Measurements from ENCODE around the gene CEP97.

CEP97 gene

DNA sequence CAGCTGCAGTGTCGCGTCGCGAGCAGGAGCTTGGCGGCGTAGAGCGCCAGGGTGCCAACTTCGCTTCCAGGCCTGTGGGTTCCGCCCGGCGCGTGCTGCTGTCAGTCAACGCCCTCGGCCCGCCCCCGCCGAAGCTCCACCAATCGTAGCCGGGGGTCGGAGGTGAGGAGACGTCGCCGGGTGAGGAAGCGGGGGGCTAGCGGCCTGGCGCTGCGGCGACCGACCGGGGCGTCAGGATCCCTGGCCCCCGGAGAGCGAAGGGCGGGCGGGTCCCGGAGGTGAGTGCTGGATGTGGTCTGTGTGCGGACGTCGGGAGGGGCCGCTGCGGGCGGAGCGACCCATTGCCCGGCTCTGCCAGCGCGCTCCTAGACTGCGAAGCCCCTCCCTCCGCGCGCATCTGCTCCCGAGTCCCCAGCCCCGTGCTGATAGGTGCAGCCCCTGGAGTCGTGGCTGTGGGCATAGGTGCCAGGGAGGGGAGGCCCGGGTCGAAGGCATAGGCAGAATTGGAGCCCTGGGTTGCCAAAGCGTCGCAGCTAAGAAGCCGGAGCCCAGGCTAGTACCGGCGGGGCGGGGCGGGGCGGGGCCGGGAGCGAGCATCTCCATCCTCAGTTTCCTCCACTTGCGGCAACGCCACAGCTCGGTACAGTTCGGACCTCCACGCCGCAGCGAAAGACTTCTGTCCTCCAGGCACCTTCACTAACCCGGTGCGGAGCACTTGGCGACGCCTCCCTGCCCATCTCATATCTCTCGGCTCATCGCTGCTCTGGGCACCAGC lies 54.8 kb downstream of the CEP97 start, which contains the start of gene NXPE3 (continued):
- TF ChIP-seq ZNF341 (tag by site-specific recombination; IDR thresholded peaks at IDR 0.05; ENCODE audit: low read depth) (peak; percentile 99), ZNF292 (tag by site-specific recombination; IDR thresholded peaks at IDR 0.05; ENCODE audit: borderline replicate concordance, low read depth) (no peak), ZBTB21 (tag by site-specific recombination; IDR thresholded peaks at IDR 0.05) (no peak), ZNF473 (tag by site-specific recombination; IDR thresholded peaks at IDR 0.05) (no peak), ZNF274 (IDR thresholded peaks at IDR 0.05; ENCODE audit: low read length) (no peak), ZNF274 (tag by site-specific recombination; IDR thresholded peaks at IDR 0.05; ENCODE audit: borderline replicate concordance) (no peak), ZNF785 (tag by site-specific recombination; IDR thresholded peaks at IDR 0.05) (no peak), GFI1B (tag by site-specific recombination; IDR thresholded peaks at IDR 0.05) (no peak), ZNF837 (tag by site-specific recombination; IDR thresholded peaks at IDR 0.05) (no peak), ZNF23 (tag by site-specific recombination; IDR thresholded peaks at IDR 0.05; ENCODE audit: borderline replicate concordance) (no peak), ZNF621 (tag by site-specific recombination; IDR thresholded peaks at IDR 0.05) (no peak), ZNF776 (tag by site-specific recombination; IDR thresholded peaks at IDR 0.05; ENCODE audit: borderline replicate concordance) (no peak), FEZF1 (tag by site-specific recombination; IDR thresholded peaks at IDR 0.05) (no peak), ZNF302 (tag by site-specific recombination; IDR thresholded peaks at IDR 0.05; ENCODE audit: low read depth) (no peak), EGR2 (tag by site-specific recombination; IDR thresholded peaks at IDR 0.05; ENCODE audit: low read depth) (peak; percentile 76), ZNF138 (tag by site-specific recombination; IDR thresholded peaks at IDR 0.05; ENCODE audit: borderline replicate concordance) (no peak), ZSCAN16 (tag by site-specific recombination; IDR thresholded peaks at IDR 0.05) (no peak), ZNF768 (tag by site-specific recombination; IDR thresholded peaks at IDR 0.05) (no peak), ZNF335 (tag by site-specific recombination; conservative IDR thresholded peaks at IDR 0.05) (peak; percentile 3), ZNF266 (tag by site-specific recombination; IDR thresholded peaks at IDR 0.05; ENCODE audit: low read depth) (no peak), BCL11B (tag by site-specific recombination; IDR thresholded peaks at IDR 0.05; ENCODE audit: low read depth) (no peak), ZNF221 (tag by site-specific recombination; IDR thresholded peaks at IDR 0.05; ENCODE audit: borderline replicate concordance) (no peak), ZNF140 (tag by site-specific recombination; IDR thresholded peaks at IDR 0.05) (no peak)
- TF ChIP-seq, protein P1, sequence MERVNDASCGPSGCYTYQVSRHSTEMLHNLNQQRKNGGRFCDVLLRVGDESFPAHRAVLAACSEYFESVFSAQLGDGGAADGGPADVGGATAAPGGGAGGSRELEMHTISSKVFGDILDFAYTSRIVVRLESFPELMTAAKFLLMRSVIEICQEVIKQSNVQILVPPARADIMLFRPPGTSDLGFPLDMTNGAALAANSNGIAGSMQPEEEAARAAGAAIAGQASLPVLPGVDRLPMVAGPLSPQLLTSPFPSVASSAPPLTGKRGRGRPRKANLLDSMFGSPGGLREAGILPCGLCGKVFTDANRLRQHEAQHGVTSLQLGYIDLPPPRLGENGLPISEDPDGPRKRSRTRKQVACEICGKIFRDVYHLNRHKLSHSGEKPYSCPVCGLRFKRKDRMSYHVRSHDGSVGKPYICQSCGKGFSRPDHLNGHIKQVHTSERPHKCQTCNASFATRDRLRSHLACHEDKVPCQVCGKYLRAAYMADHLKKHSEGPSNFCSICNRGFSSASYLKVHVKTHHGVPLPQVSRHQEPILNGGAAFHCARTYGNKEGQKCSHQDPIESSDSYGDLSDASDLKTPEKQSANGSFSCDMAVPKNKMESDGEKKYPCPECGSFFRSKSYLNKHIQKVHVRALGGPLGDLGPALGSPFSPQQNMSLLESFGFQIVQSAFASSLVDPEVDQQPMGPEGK (tag by site-specific recombination; IDR thresholded peaks at IDR 0.05) = peak; percentile 87
- TF ChIP-seq, protein P2, sequence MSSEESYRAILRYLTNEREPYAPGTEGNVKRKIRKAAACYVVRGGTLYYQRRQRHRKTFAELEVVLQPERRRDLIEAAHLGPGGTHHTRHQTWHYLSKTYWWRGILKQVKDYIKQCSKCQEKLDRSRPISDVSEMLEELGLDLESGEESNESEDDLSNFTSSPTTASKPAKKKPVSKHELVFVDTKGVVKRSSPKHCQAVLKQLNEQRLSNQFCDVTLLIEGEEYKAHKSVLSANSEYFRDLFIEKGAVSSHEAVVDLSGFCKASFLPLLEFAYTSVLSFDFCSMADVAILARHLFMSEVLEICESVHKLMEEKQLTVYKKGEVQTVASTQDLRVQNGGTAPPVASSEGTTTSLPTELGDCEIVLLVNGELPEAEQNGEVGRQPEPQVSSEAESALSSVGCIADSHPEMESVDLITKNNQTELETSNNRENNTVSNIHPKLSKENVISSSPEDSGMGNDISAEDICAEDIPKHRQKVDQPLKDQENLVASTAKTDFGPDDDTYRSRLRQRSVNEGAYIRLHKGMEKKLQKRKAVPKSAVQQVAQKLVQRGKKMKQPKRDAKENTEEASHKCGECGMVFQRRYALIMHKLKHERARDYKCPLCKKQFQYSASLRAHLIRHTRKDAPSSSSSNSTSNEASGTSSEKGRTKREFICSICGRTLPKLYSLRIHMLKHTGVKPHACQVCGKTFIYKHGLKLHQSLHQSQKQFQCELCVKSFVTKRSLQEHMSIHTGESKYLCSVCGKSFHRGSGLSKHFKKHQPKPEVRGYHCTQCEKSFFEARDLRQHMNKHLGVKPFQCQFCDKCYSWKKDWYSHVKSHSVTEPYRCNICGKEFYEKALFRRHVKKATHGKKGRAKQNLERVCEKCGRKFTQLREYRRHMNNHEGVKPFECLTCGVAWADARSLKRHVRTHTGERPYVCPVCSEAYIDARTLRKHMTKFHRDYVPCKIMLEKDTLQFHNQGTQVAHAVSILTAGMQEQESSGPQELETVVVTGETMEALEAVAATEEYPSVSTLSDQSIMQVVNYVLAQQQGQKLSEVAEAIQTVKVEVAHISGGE (tag by site-specific recombination; conservative IDR thresholded peaks at IDR 0.05; ENCODE audit: low read depth) = no peak
- TF ChIP-seq, protein P3, sequence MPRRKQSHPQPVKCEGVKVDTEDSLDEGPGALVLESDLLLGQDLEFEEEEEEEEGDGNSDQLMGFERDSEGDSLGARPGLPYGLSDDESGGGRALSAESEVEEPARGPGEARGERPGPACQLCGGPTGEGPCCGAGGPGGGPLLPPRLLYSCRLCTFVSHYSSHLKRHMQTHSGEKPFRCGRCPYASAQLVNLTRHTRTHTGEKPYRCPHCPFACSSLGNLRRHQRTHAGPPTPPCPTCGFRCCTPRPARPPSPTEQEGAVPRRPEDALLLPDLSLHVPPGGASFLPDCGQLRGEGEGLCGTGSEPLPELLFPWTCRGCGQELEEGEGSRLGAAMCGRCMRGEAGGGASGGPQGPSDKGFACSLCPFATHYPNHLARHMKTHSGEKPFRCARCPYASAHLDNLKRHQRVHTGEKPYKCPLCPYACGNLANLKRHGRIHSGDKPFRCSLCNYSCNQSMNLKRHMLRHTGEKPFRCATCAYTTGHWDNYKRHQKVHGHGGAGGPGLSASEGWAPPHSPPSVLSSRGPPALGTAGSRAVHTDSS (tag by site-specific recombination; IDR thresholded peaks at IDR 0.05) = no peak
- TF ChIP-seq, protein P4, sequence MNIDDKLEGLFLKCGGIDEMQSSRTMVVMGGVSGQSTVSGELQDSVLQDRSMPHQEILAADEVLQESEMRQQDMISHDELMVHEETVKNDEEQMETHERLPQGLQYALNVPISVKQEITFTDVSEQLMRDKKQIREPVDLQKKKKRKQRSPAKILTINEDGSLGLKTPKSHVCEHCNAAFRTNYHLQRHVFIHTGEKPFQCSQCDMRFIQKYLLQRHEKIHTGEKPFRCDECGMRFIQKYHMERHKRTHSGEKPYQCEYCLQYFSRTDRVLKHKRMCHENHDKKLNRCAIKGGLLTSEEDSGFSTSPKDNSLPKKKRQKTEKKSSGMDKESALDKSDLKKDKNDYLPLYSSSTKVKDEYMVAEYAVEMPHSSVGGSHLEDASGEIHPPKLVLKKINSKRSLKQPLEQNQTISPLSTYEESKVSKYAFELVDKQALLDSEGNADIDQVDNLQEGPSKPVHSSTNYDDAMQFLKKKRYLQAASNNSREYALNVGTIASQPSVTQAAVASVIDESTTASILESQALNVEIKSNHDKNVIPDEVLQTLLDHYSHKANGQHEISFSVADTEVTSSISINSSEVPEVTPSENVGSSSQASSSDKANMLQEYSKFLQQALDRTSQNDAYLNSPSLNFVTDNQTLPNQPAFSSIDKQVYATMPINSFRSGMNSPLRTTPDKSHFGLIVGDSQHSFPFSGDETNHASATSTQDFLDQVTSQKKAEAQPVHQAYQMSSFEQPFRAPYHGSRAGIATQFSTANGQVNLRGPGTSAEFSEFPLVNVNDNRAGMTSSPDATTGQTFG (tag by site-specific recombination; IDR thresholded peaks at IDR 0.05; ENCODE audit: borderline replicate concordance) = no peak
- TF ChIP-seq, protein P5, sequence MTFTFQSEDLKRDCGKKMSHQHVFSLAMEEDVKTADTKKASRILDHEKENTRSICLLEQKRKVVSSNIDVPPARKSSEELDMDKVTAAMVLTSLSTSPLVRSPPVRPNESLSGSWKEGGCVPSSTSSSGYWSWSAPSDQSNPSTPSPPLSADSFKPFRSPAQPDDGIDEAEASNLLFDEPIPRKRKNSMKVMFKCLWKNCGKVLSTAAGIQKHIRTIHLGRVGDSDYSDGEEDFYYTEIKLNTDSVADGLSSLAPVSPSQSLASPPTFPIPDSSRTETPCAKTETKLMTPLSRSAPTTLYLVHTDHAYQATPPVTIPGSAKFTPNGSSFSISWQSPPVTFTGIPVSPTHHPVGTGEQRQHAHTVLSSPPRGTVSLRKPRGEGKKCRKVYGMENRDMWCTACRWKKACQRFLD (tag by site-specific recombination; IDR thresholded peaks at IDR 0.05) = no peak

Data from HEK293 (cell line).